Transverse colon (tissue), 4 donors: ENCODE data around the gene BBIP1. TPM values are rescaled to one million over a fixed set of nuclear protein-coding genes. Genes with fewer than 3 reads are reported as not detected.

Experiments used
- DNase-seq: peaks from one replicate; pipeline ENCODE4 v3.0.0-alpha.2; 2019
- H3K27ac ChIP-seq, 4 donors: fragments of 200-600 bp; sonication (generic); 2 replicates each; pipeline ENCODE4 v1.5.1; 2016 to 2018; ENCODE audit warnings: inconsistent platforms in 4 of 4
- H3K27me3 ChIP-seq: fragments of 200-600 bp; sonication (generic); 2 replicates; pipeline ENCODE4 v1.5.1; 2017; ENCODE audit warnings: inconsistent platforms
- H3K36me3 ChIP-seq, 4 donors: fragments of 200-600 bp; sonication (generic); 2 replicates each; pipeline ENCODE4 v1.5.1; 2017 to 2019; ENCODE audit warnings: inconsistent platforms in 4 of 4
- H3K4me1 ChIP-seq, 4 donors: fragments of 200-600 bp; sonication (generic); 2 replicates each; pipeline ENCODE4 v1.5.1; 2017 to 2020; ENCODE audit warnings: inconsistent platforms in 4 of 4
- H3K4me3 ChIP-seq, 4 donors: fragments of 200-600 bp; sonication (generic); 1 replicate in 1 of 4; 2 replicates in 3 of 4; pipeline versions ENCODE4 v1.5.1 to v1.6.1; 2017 to 2019; ENCODE audit warnings: inconsistent platforms in 4 of 4
- H3K9me3 ChIP-seq, 2 donors: fragments of 200-600 bp; sonication (generic); 2 replicates each; pipeline ENCODE4 v1.5.1; 2017 to 2019; ENCODE audit warnings: inconsistent platforms in 2 of 2
- EP300 ChIP-seq: sonication (generic); formaldehyde crosslinking; IDR thresholded peaks from one replicate; pipeline ENCODE4 v1.6.1; 2017; ENCODE audit warnings: antibody characterized with exemption, low read depth
- POLR2A ChIP-seq: fragments of 450-650 bp; IDR thresholded peaks from one replicate; pipeline ENCODE4 v1.6.1; 2016; ENCODE audit warnings: antibody characterized with exemption, mild to moderate bottlenecking, moderate library complexity
- POLR2AphosphoS5 ChIP-seq, 3 donors: sonication (generic); formaldehyde crosslinking; IDR thresholded peaks; one replicate each; pipeline ENCODE4 v1.6.1; 2016; ENCODE audit warnings: antibody characterized with exemption in 3 of 3
- WGBS, 2 donors: methylation state at CpG; one replicate each; pipeline ENCODE4 v1.1.5; 2018; ENCODE audit warnings: low coverage in 1 of 2; 5-methylcytosine and 5-hydroxymethylcytosine counted together
- in situ Hi-C, 4 donors: fragments of 200-750 bp; cut with MboI; loops; one replicate each; pipeline versions ENCODE4 v1.15.0 to v1.15.1; 2017; ENCODE audit warnings: low sequenced_read_pairs in 3 of 4, low pct_ligation_motif_present in 1 of 4, low pct_unique_long_range_greater_than_20kb in 1 of 4
- intact Hi-C: fragments of 100-400 bp; cut with DNase I; formaldehyde crosslinking; loops from one replicate; pipeline ENCODE4 v1.15.1; 2023; ENCODE audit warnings: low total_unique reads
- total RNA-seq, 4 donors: library from RNA; depleted of rRNA; stranded (reverse); fragments of >200 nt; gene quantifications; one replicate each; pipeline ENCODE4 v1.1.0, GENCODE V29; 2016
- TF ChIP-seq, protein P1 (sequence below), 5 experiments: fragments of 200-600 bp in 3 of 5; fragments of 450-650 bp in 2 of 5; sonication (generic) in 3 of 5; IDR thresholded peaks; 1 replicate in 2 of 5; 2 replicates in 3 of 5; pipeline ENCODE4 v1.5.1; 2016 to 2017; ENCODE audit warnings: antibody characterized with exemption in 5 of 5, inconsistent platforms in 3 of 5, mild to moderate bottlenecking in 2 of 5, moderate library complexity in 1 of 5

The BBIP1 gene
- total RNA-seq, 4 donors from 2014 or later: 9.6 to 44.9 (median 18.1) TPM

DNA sequence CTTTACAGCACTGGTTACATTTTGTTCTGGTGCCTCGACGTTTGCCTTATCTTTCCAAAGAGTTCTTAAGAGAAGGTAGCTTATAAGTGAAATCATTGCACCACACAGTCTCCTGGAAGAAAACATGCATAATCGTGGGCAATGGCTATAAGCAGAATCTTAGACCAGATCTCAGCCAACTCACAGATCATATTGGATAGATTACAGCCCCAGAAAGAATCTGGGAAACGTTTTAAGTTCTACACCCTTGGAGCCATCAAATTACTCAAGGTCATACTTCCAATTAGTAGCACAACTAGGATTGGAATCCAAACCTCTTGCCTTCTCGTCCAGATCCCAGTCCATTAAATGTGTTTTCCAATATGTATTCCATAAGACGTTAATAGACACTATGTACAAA, 56.0 kb downstream of the BBIP1 start:
- Histone ChIP-seq H3K36me3 (no peaks in the 10 kb centered on the region), H3K9me3 (no peaks in the 10 kb centered on the region), H3K4me1 (peaks cover 65 to 97% (median 79%) of the 10 kb centered on the region in 4 donors), H3K27ac (peak overlapping the region in 3 of 4 donors; percentile 89 to 99 (median 90)), H3K4me3 (no peak overlapping the region), H3K27me3 (no peaks in the 10 kb centered on the region)
- WGBS, 2 donors: 82 to 100% methylated on average over 2 to 6 of the region's 6 CpGs
- intact Hi-C loops: no loop called here
- TF ChIP-seq POLR2AphosphoS5 (IDR thresholded peaks at IDR 0.05) (no peak), POLR2A (no peak), EP300 (no peak)
- TF ChIP-seq, protein P1, sequence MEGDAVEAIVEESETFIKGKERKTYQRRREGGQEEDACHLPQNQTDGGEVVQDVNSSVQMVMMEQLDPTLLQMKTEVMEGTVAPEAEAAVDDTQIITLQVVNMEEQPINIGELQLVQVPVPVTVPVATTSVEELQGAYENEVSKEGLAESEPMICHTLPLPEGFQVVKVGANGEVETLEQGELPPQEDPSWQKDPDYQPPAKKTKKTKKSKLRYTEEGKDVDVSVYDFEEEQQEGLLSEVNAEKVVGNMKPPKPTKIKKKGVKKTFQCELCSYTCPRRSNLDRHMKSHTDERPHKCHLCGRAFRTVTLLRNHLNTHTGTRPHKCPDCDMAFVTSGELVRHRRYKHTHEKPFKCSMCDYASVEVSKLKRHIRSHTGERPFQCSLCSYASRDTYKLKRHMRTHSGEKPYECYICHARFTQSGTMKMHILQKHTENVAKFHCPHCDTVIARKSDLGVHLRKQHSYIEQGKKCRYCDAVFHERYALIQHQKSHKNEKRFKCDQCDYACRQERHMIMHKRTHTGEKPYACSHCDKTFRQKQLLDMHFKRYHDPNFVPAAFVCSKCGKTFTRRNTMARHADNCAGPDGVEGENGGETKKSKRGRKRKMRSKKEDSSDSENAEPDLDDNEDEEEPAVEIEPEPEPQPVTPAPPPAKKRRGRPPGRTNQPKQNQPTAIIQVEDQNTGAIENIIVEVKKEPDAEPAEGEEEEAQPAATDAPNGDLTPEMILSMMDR (IDR thresholded peaks at IDR 0.05): no peak
- no peak for DNase-seq
- in situ Hi-C loops: no loop called here

DNA sequence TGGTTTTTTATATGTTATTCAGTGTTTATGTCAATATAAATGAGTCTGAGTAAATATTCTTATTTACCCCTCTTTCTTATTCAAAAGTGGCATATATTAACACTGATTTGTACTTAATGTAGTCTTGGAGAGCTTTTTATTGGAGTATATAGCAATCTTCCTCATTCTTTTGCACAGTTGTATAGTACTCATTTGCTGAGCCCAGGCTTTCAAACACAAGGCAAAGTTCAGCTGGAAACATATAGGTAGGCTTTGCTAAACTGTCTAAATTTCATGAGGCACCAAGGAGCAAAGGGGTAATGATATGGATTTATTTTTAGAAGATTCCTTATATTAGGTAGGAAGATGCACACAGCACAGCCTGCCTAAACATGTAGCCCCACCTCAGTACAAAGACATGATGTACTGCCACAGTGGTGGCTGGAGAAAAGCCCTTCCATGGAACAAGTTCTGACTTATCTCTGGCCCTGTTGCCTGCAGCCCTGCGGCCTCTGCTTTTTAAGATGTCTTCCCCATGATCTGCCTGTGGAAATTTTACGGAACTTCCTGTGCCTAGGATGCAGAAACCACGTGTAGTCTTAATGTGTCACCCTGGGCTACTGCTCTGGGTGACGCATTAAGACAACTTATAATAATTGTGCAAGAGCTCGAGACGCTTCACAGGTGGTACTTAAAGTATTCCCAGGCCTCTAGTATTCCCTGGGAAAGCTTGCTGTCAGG, 56.9 kb downstream of the BBIP1 start:
- peaks cover 69 to 97% (median 80%) of the 10 kb centered on the region in 4 donors for H3K4me1 ChIP-seq
- no peak for TF ChIP-seq EP300
- no peak for TF ChIP-seq POLR2AphosphoS5 (IDR thresholded peaks at IDR 0.05)
- TF ChIP-seq, protein P1 (IDR thresholded peaks at IDR 0.05): no peak
- TF ChIP-seq POLR2A: no peak
- in situ Hi-C loops: no loop called here

DNA sequence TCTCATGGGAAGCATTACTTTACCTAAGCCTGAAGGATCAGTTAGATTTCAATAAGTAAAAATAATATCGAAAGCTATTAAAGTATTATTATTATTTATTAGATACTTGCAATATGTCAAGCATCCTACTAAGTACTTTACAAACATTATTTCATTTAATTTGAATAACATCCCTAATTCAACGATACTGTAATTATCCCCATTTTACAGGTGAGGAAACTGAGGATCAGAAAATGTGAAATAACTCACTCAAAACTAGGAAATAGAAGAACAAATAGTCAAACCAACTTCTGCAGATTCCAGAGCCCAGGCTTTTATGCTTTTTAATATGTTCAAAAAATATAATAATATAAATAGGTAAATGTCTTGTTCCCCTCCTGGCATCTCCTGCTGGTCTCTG, 57.5 kb downstream of the BBIP1 start:
- DNase-seq: no peak
- Histone ChIP-seq H3K27me3 (no peaks in the 10 kb centered on the region), H3K4me3 (no peak overlapping the region), H3K4me1 (peaks cover 63 to 92% (median 74%) of the 10 kb centered on the region in 4 donors), H3K9me3 (no peaks in the 10 kb centered on the region), H3K36me3 (no peaks in the 10 kb centered on the region), H3K27ac (peak overlapping the region; percentile 85 to 95 (median 88))
- in situ Hi-C loops: no loop called here
- intact Hi-C loops: no loop called here
- TF ChIP-seq, protein P1 (IDR thresholded peaks at IDR 0.05): no peak
- TF ChIP-seq POLR2A (no peak), POLR2AphosphoS5 (IDR thresholded peaks at IDR 0.05) (no peak), EP300 (no peak)
- WGBS, 2 donors: 95% methylated on average over 2 of the region's 2 CpGs

More for the DNA sequence above, 56.9 kb downstream of the BBIP1 start:
- Histone ChIP-seq H3K27me3 (no peaks in the 10 kb centered on the region), H3K27ac (peak overlapping the region; percentile 85 to 95 (median 88)), H3K9me3 (no peaks in the 10 kb centered on the region), H3K4me3 (no peak overlapping the region), H3K36me3 (no peaks in the 10 kb centered on the region)
- DNase-seq: no peak
- 87 to 89% methylated on average over 3 to 6 of the region's 6 CpGs for WGBS, 2 donors
- intact Hi-C loops: no loop called here

DNA sequence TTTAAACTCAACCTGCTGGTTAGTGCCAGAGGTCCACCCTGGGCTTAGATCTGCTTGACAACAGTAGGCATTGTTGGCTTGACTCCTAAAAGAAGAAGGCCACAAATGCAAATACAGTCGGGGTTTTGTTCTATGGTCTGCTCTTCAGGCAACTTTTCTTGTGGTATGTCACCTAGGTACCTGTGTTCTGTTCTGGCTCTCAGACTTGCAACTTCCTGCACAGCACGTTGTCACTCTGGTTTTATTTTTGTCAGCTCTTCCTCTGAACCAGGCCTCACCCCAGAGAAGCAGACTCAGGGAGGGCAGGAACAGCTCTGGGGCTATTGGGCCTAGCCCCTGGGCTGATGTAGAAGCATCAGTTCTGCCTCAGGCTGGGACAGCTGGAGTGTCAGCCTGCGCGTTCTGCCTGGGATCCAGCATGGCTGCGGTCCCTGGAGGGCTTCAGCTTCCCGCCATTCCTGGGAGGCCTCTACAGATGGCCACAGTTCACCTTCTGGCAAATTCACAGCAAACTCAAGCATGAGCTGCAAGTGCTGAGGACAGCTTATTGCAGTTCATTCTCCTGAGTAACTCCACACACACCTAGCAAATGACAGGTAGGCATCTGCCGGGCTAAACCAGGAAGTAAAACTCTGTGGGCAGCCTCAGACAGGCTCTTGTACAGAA, 58.3 kb downstream of the BBIP1 start:
- DNase-seq: peak; percentile 52
- Histone ChIP-seq H3K36me3 (no peaks in the 10 kb centered on the region), H3K27ac (peak overlapping the region; percentile 85 to 95 (median 88)), H3K4me3 (no peak overlapping the region), H3K27me3 (no peaks in the 10 kb centered on the region), H3K9me3 (no peaks in the 10 kb centered on the region), H3K4me1 (peaks cover 55 to 87% (median 67%) of the 10 kb centered on the region in 4 donors)
- in situ Hi-C loops: no loop called here
- no peak for TF ChIP-seq EP300
- TF ChIP-seq POLR2A: peak; percentile 29
- peak in 1 of 3 donors; percentile 46 for TF ChIP-seq POLR2AphosphoS5 (IDR thresholded peaks at IDR 0.05)
- 48 to 60% methylated on average over 1 to 7 of the region's 7 CpGs for WGBS, 2 donors
- intact Hi-C loops: no loop called here
